Cerebellar cortex (tissue), 1 donor: Measurements from ENCODE around the gene COL4A1.

Experiments used
- DNase-seq: peaks from one replicate; pipeline ENCODE4 v3.0.0-alpha.2; 2015; ENCODE audit warnings: low spot score

The COL4A1 gene

DNA sequence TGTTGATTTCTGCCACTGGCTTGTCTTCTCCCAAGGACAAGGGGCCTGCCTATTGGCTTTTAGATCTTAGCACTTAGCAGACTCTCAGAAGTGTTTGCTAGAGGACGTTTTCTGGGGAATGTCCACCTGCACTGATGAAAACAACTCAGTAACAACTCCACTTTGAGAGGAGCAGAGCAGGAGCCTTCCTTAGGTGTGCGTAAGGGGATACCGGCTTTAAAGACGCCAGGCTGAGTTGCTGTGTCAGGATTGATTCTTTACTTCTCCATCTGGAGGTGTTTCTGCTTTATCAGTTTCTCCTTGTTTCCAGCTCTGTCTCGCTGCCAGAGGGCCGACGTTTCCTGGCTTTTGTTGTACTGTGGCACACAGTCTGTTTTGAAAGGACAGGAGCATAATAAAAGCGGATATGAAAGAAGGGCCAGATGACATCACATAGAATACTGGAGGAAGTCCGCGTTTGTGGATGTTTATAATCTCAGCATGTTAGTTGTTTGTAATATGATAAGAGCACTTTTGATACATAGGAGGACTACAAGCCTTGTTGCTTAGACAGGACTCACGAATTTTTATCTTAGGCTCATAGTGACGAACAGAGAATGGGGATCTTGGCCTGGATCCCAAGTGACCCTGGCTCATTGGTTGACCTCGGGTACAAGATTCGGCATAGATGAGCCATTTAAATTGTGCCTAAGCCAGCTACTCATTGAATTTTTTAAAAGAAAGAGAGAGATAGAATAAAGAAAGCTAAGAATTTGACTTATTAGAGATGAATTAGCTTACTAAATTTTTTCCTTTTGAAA is 34.7 kb upstream of the COL4A1 start:
- DNase-seq = no peak

DNA sequence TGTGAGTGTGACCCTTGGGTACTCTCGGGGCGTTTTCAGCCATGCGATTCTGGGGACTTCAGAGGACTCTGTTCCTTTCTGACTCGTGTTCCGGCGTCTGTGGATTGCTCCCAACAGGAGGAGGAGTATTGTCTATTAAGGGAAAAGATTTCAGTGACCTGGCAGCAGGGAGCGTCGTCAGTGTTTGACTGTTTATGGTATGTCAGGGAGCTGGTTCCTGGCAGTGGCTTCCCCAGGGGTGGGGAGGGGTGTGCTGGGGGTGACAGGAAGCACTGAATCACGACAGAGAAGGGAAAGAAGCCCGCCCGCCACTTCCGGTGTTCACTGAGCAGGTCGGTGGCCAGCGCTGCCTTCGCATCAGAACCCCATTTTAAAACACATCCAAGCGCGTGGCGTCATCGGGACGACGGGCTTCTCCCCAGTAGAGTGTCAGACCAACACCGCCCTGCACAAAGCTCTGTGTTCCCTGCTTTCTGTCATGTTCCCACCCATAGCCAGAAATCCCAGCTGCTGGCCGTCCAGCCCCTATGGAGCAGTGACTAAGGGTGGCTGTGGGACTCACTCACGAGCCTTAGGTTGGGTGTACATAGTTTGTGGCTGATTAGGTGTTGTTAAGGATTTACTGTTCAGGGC is 34.0 kb upstream of the COL4A1 start:
- no peak for DNase-seq

DNA sequence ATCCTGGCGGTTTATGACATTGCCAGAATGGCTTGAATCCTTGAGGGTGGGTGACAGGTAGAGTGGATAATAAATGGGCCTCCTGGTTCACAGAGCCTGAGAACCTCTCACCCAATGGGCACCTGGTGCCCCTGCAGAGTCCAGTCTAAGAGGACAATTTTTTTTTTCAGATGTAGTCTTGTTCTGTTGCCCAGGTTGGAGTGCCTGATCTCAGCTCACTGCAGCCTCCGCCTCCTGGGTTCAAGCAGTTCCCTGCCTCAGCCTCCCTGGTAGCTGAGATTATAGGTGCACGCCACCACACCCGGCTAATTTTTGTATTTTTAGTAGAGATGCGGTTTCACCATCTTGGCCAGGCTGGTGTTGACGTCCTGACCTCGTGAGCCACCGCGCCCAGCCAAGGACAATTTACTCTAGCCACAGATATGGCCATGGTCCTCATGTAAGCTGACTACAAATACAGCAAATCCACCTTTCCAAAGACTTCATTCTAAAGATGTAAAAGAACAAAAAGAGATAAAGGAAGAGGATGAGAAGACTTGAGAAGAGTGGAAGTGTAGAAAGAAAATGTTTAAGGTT is 33.1 kb upstream of the COL4A1 start:
- DNase-seq = no peak

DNA sequence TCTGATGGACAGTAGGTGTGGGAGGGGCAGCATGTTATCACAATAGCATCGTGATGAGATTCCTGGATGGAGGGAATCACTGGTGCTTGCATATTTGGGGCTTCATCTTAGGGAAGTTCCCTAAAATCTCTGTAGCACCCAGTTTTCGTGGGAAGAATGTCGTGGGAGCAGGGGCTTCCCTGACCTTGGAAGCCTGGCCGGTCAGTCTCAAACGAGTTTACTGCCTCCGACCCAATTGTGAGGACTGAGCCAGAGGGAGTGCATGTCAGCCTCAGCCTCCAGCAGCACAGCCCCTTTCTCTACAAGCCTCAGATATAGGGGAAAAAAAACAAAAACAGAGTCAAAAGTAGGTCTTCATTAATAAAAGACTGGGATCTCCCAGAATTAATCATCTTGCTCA is 32.3 kb upstream of the COL4A1 start:
- no peak for DNase-seq

DNA sequence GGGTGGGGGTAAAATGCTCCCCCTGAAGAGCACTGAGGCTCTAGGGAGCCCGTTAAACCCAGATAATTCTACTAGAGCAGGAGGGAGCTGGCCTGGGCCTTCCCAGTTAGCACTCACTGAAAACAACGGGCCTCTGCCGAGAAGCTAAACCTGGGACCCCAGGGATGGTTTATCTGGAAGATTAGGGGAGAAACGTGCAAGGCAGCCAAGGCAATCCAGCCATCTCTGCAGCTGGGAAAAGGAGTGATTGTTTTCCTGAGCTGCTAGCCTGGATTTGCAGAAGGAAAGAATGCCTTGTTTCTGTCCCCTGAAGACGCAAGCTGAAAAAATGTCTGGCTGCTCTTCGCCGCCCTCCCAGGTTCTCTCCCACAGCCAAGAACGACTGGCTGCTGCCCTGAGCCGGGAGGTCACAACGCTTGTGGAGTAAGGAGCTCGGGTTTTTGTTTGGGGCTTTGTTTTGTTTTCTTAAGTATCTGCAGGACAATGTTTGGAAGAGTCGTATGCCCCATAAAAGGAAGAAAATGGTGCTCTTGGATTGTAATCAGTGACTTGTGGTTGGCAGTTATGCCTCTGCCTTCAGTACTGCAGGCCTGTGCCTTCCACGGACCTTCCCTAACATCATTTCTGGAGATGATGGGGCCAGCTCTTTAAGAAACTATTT is 31.6 kb upstream of the COL4A1 start:
- DNase-seq = no peak

DNA sequence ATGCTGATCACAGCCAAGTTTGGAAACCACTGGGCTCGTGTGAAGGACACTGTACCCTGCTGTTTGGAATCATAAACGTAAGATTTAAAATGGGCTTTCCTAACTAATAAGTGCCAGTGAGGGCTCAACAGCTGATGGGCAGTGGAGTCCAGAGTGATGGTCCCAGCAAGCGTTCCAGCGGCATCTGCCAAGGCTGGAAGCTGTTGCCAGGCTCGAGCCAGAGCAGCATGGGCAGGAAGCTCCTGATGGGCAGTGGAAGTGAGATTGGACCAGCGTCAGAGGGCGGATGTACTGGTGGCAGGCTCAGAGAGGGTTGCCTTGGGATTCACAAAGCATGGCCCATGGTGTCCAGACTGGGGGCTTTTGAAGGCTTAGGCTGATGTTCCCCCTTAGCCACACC is 30.3 kb upstream of the COL4A1 start:
- DNase-seq = no peak

DNA sequence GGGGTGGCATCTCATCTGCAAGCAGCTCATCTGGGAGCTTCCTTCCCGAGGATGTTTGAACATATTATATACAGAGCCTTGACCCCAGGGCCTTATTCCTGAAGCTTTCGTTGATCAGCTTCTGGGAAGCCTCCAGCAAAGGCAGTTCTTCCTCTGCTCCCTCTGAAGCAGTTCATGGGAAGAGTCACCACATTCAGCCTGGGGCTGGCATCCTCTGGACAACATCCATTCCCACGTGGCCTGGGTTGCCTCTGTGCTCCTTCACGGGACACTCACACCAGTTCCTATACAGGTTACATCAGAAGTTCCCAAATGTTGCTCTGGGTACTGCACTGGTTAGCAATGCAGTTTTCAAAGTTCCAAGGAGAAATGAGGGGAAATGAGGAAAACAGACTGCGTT is 29.7 kb upstream of the COL4A1 start:
- no peak for DNase-seq

DNA sequence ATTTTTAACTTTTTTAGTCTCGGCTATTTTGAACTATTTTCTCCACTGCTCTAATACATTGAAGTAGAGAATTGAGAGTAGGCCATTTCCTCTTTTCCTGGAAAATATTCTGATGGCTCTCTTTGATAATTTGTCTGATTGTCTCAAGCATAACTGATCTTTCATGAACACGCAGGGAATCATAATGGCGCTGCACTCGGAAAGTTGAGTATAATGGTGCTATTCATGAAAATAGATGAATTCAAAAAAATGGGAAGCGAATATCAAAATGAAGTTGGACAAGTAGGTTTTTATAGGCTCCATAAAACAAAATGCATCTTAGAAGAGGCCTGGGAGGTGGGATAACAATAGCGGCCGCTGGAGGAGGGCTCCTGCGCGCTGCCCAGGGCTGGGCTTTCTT is 29.2 kb upstream of the COL4A1 start:
- DNase-seq = no peak

DNA sequence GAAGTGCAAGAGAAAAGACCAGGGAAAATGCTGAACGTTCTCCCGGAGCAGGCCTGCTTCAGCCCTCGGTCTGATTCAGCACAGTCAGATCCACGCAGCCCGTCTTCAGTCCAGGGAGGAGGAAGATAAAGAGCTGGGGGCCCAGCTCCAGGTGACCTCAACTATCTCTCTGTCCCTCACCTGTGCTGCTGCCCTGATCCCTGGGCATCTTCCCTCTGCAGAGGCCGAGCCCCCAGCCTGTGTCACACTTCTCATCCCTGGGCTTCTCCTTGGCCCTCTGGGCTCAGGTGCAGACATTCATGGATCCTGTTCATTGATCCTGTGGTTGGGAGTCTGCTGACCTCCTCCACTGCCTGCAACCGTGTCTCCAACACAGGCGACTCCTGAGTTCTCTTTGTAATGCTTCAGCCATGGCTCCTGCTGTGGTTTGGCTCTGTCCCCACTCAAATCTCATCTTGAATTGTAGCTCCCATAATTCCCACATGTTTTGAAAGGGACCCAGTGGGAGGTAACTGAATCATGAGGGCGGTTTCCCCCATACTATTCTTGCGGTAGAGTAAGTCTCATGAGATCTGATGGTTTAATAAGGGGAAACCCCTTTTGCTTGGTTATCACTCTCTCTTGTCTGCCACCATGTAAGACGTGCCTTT is 28.0 kb upstream of the COL4A1 start:
- no peak for DNase-seq

DNA sequence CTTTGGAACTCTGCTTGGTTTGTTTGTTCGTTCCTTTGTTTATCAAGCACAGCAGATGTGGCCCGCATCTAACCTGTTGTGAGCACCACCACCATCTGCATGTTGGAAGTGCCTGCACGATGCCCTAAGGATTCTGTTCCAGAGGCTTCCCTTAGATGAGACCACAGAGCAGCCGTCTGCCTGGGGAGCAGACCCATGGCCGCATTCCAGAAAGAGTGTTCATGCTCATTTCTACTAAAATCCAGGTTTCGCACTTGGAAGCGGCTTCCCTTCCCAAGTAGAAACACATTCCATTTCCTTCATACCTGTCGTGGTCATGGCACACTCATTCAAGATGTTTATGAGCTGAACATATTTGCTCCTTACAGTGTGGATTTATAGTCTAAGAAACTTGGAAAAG is 27.3 kb upstream of the COL4A1 start:
- DNase-seq = no peak

DNA sequence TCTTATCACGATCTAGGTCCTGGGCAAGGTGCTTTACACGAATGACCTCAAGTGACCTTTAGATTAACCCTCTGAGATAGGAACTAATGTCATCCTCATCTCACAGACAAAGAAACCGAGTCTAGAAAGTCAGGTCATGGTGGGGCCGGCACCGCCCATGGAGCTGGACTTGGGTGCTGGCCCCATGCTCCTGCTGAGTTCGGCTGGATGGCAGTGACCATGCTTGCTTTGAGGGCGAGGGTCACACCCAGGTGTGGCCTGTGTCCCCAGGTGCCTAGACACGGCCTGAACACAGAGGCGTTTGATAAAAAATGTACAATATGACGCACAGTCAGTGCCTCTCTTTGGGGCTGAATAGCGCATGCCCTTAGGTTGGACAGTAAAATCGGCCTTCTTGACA is 26.9 kb upstream of the COL4A1 start:
- no peak for DNase-seq

DNA sequence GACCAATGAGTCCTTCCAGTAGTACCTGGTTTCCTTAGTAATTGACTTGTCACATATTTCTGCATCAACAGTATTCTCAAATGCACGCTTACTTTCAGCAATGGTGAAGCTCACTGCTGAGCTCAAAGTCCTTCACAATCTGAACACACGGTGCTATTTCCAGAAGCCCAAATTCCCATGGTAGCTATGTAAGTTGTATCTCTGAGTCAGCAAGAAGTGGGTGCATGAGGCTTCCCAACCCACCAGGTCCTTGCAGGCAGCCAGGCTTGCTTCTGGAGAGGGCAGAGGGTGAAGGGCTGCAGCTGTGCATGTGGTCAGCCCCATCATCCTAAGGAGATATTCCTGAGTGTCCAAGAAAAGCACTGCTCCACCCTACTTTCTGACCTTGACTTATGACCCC is 25.8 kb upstream of the COL4A1 start:
- no peak for DNase-seq

DNA sequence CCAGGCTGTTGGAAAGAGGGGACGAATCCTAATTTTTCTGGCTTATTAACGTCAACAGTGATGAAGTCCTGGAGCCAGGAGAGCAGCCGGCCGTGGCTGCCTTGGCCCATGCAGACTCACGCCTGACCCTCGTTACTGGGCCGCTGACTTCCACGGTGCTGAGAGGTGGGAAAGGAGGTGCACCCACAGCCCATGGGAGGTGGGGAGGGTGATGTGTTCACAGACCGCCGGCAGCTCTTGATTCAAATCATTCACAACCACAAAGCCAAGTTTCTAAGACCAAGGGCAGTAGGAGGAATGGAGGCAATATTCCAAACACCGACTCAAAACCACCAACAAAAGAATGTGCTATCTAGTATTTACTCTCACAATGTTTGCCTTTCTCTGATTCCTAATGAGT is 24.4 kb upstream of the COL4A1 start:
- DNase-seq = no peak

DNA sequence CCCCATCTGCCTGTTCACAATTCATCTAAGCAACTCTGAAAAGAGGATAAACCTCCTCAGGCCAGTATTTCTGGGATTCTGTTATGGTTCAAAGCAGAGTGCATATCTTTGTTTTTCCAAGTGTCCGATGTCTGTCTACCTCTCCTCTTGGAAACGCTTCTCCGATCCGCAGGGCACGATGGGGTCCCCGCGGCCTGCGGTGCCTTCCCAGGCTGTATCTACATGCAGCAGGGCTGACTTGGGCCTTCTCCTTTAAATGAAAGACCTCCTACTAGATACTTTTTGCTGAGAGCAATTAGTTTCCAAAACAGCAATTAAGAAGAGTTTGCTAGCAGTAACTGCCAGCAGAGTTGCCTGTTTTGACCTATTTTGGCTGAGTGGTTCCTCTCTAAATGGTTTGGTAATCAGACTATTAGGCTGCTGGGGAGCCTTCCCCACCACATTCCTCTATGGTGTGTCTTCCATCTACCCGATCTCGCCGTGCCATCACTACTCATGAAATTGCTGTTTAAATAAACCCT is 23.6 kb upstream of the COL4A1 start:
- no peak for DNase-seq

DNA sequence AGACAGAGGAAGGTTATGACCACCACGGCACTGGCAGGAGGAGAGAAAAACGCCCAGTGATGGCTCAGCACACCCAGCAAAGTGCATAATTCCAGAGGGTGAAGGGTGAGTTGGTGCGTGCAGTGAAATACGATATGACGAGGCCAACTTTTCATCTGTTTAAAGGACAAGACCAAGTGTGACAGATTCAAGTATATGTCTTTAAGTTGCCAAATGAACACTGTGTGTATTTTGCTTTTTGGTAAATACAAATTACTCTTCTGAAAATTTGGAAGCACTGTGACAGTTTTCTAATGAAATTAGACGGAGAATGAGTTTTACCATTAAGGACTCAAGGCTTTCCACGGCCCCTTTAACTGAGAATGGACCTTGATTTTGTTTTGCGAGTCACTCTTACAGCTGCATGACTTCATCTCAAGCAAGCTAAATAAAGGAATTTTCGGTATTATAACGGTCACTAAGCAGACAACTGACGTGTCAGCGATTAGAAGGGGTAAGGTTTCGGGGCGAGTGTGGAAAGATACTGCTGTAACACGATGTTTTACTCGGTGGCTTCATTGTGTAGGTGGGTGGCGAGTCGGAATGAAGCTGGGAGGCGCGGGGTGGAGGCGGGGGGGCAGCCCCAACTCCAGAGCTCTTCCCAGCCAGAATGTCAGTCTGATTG is 23.0 kb upstream of the COL4A1 start:
- no peak for DNase-seq

DNA sequence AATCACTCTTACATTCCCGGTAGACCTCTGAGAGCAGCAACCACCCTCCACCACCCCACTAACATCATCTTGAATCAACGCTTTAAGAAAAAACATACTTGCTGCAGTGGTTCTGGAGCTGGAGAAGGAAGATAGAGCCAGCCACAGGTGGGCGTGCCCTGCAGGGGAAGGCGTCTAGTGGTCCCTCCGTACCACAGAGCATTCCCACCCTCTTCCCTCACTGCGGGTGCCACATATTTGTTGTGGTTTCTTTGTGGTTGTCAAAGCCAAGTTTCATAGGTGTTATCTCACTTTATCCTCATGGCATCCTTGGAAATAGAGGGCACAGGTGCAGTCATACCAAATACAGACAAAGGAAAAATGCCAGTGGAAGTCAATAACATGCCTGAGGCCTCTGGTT is 22.3 kb upstream of the COL4A1 start:
- DNase-seq = no peak

DNA sequence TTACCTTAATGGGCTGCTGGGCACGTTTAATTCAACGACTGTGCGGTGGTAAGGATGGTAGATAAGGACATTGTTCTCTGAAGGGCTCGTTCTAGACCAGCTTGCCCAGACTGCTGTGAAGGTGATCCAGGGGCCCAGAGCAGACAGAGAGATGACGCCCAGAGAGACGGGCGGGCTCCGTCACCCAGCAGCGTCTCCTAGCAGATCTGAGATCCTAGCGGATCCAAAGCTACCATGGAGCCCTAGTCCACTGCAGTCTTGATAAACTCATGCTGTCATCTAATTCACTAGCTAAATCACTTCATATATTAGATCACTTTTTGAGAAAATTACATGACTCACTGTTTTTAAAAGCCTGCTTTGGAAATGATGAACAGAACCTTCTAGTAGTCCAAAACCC is 21.6 kb upstream of the COL4A1 start:
- no peak for DNase-seq

DNA sequence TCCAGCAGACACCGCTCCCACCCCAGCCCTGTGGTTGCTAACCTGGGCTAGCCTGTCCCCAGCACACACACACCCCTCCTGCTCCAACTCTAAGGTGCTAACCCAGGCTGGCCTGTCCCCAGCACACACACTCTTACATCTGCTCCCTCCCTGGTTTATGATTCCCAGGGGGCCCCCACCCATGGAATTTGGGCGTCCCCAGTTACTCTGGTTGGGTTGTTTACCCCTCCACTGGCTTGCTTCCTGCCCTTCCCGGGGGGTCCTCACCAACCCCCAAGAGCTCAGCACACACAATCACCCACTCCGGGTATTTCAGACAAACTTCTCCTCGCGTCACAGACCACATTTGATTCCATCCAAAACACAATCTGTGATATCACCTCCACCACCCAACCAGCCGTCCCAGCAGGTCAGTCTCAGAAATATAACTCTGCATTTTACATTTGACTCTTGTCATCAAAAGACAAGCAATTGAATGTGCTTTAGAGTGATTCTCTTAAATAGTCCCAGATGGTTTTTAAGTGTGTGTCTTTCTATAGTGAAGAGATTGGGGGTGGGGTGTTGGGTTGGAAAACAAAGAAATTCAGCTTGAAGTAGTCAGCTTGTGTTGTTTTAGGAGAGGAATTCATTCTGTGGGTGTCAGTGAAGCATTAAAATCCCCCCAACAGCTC is 20.2 kb upstream of the COL4A1 start:
- no peak for DNase-seq

DNA sequence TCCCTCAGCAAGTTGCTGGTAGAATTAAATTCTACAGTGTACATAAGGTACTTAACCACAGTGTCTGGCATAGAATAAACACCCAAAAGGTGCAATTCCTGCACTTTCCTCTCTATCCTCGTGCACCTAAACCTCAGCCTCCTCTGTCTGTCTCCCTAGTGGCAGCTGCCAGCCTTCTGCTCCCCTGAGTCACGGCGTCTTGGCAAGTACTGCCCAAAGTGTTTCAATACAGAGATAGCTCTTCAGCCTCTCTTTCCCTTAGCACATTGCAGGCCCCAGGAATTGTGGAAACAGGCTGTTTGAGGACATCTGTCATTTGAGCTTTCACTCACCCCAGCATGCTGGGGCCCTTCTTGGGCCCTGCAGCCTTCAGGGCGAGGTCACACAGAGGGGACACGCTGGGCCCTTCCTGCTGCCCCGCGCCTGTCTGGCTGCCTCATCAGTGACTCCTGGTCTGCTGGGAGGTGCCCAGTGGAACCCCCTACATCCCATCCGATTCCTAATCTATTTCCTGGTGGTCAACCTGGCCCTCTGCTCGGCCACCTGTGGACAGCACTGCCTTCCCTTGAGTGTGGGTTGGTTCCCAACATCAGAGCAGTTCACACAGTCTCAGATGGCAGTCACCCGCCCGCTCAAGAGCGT is 19.4 kb upstream of the COL4A1 start:
- DNase-seq = no peak

DNA sequence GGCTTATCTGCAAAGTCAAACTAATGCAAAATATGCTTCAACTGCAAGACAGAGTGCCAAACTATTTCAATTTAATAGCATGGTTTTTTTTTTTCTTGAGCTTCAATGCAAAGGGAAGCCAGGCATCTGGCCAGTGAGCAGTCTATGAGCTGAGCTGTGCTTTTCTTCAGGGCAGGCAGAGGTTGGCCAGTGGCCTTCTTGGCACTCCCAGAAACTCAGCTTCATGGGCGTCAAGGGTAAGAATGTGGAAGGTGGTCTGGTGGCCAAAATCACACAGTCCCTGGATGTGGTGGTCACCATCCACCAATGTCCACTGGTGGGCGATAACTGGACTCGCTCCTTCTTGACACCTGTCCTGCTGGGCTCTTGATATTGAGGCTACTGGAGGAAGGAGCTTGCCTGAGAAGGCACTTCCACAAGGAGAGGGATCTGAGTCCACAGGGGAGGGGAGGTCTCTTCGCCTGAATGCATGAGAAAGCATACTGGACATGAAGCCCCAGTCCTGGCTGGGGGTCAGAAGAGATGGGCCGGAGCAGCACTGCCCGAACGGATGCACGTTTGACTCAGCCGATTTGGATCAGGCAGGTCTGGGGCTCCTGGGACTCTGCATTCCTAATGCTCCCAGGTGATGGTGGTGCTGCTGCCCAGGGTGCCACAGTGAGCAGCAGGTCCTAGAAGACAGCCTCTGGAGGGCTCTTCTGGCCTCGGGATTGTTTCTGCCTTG is 17.2 kb upstream of the COL4A1 start:
- DNase-seq = no peak
